Measurements from ENCODE around the gene COL16A1.

GRCh38 chr1:31694964-31695313, 8.9 kb downstream of the COL16A1 start:
- TF ChIP-seq CTCF (IDR thresholded peaks at IDR 0.05 in 4 of 5, conservative IDR thresholded peaks at IDR 0.05 in 1 of 5) (no peak), POLR2A (IDR thresholded peaks at IDR 0.05) (no peak)

Data from gastrocnemius medialis (tissue), 4 donors.